Activated CD8-positive, alpha-beta memory T cell treated with anti-CD3 and anti-CD28 coated beads, Interleukin-2, amount 10 ng/mL, durations not matched to agents 7 days and 5 days (primary cell): ENCODE measurements around the gene PKNOX2. TPM values are rescaled to one million over a fixed set of nuclear protein-coding genes. Genes with fewer than 3 reads are reported as not detected.

Experiments used
- ATAC-seq: fragments of 150-1000 bp; cut with Tn5 transposase; one replicate; pipeline ENCODE4 v1.10.0; 2021; ENCODE audit warnings: moderate library complexity
- CTCF ChIA-PET: fragments of 350-600 bp; sonication (Branson Sonifier 250); formaldehyde crosslinking; loops from one replicate; lab custom pipeline; 2021; ENCODE audit warnings: antibody characterized with exemption; lab: Charles Lee
- DNase-seq: peaks from one replicate; pipeline ENCODE4 v3.0.0-alpha.2; 2020
- H3K27ac Mint-ChIP-seq: one replicate; pipeline ENCODE4 v1.8.0; 2021; ENCODE audit warnings: mild to moderate bottlenecking, mixed read lengths
- H3K27me3 Mint-ChIP-seq: one replicate; pipeline ENCODE4 v1.8.0; 2021; ENCODE audit warnings: mixed read lengths
- H3K36me3 Mint-ChIP-seq: one replicate; pipeline ENCODE4 v1.8.0; 2021; ENCODE audit warnings: mild to moderate bottlenecking, mixed read lengths
- H3K4me1 Mint-ChIP-seq: one replicate; pipeline ENCODE4 v1.8.0; 2021; ENCODE audit warnings: mixed read lengths
- H3K4me3 Mint-ChIP-seq: one replicate; pipeline ENCODE4 v1.8.0; 2021; ENCODE audit warnings: mild to moderate bottlenecking, moderate library complexity, mixed read lengths
- H3K9me3 Mint-ChIP-seq: one replicate; pipeline ENCODE4 v1.8.0; 2022; ENCODE audit warnings: low read depth, mixed read lengths
- total RNA-seq, 2 experiments: library from RNA; stranded (reverse); gene quantifications; one replicate each; pipeline ENCODE4 v1.2.3, GENCODE V29; 2021

Gene PKNOX2
- total RNA-seq, 2 experiments from 2014 or later: not detected

- ATAC-seq: no peak
- Mint-ChIP-seq H3K4me3 (no peak overlapping the region), H3K27ac (no peak overlapping the region), H3K9me3 (peaks cover 8% of the 10 kb centered on the region), H3K27me3 (peaks cover 22% of the 10 kb centered on the region), H3K36me3 (no peaks in the 10 kb centered on the region), H3K4me1 (no peaks in the 10 kb centered on the region)
- CTCF ChIA-PET: no interaction called here
- DNase-seq: no peak
These were observed 7.3 kb upstream of the PKNOX2 start for GRCh38 chr11:125157118-125157733.

- Mint-ChIP-seq H3K27me3 (peaks cover 31% of the 10 kb centered on the region), H3K27ac (no peak overlapping the region), H3K9me3 (peaks cover 8% of the 10 kb centered on the region), H3K4me3 (no peak overlapping the region), H3K36me3 (no peaks in the 10 kb centered on the region), H3K4me1 (no peaks in the 10 kb centered on the region)
- DNase-seq: no peak
- CTCF ChIA-PET: no interaction called here
- ATAC-seq: no peak
These were observed 6.4 kb upstream of the PKNOX2 start for GRCh38 chr11:125157953-125158680.

GRCh38 chr11:125162743-125163142, 1.8 kb upstream of the PKNOX2 start:
- H3K36me3 Mint-ChIP-seq: no peaks in the 10 kb centered on the region
- no peaks in the 10 kb centered on the region for H3K9me3 Mint-ChIP-seq
- ATAC-seq (no peak), DNase-seq (no peak)
- H3K4me3 Mint-ChIP-seq: no peak overlapping the region
- H3K27ac Mint-ChIP-seq: no peak overlapping the region
- peaks cover 68% of the 10 kb centered on the region for H3K27me3 Mint-ChIP-seq
- peaks cover 13% of the 10 kb centered on the region for H3K4me1 Mint-ChIP-seq
- CTCF ChIA-PET: no interaction called here

GRCh38 chr11:125163431-125164063, 1.0 kb upstream of the PKNOX2 start:
- H3K36me3 Mint-ChIP-seq: no peaks in the 10 kb centered on the region
- DNase-seq (no peak), ATAC-seq (no peak)
- CTCF ChIA-PET: interaction anchor here (0.9 to 1.2 kb wide), 2 partner anchors 9 to 12 kb away, joined by 3 read pairs; no protein-coding TSS in a partner anchor
- no peaks in the 10 kb centered on the region for H3K9me3 Mint-ChIP-seq
- peaks cover 74% of the 10 kb centered on the region for H3K27me3 Mint-ChIP-seq
- no peak overlapping the region for H3K4me3 Mint-ChIP-seq
- peaks cover 15% of the 10 kb centered on the region for H3K4me1 Mint-ChIP-seq
- H3K27ac Mint-ChIP-seq: no peak overlapping the region

GRCh38 chr11:125164091-125164421, 495 bp upstream of the PKNOX2 start:
- CTCF ChIA-PET: interaction anchor here (0.9 to 1.2 kb wide), 5 partner anchors 10 to 73 kb away, joined by 3 to 4 read pairs (median 3); no protein-coding TSS in a partner anchor
- Mint-ChIP-seq H3K27ac (no peak overlapping the region), H3K4me1 (peaks cover 15% of the 10 kb centered on the region), H3K9me3 (no peaks in the 10 kb centered on the region), H3K4me3 (no peak overlapping the region), H3K36me3 (no peaks in the 10 kb centered on the region), H3K27me3 (peaks cover 76% of the 10 kb centered on the region)
- ATAC-seq (no peak), DNase-seq (no peak)

GRCh38 chr11:125165111-125165842, 726 bp downstream of the PKNOX2 start:
- CTCF ChIA-PET: interaction anchor here (1.0 to 1.2 kb wide), 3 partner anchors 8 to 74 kb away, joined by 3 to 4 read pairs (median 3); no protein-coding TSS in a partner anchor
- no peak for DNase-seq
- ATAC-seq: peak; percentile 18
- H3K4me3 Mint-ChIP-seq: peak overlapping the region; percentile 64
- H3K9me3 Mint-ChIP-seq: no peaks in the 10 kb centered on the region
- peaks cover 83% of the 10 kb centered on the region for H3K27me3 Mint-ChIP-seq
- no peaks in the 10 kb centered on the region for H3K36me3 Mint-ChIP-seq
- H3K4me1 Mint-ChIP-seq: peaks cover 15% of the 10 kb centered on the region
- H3K27ac Mint-ChIP-seq: no peak overlapping the region

- no peak for DNase-seq
- H3K36me3 Mint-ChIP-seq: no peaks in the 10 kb centered on the region
- no peak overlapping the region for H3K27ac Mint-ChIP-seq
- H3K9me3 Mint-ChIP-seq: no peaks in the 10 kb centered on the region
- peaks cover 15% of the 10 kb centered on the region for H3K4me1 Mint-ChIP-seq
- peak overlapping the region; percentile 64 for H3K4me3 Mint-ChIP-seq
- CTCF ChIA-PET: no interaction called here
- no peak for ATAC-seq
- H3K27me3 Mint-ChIP-seq: peaks cover 83% of the 10 kb centered on the region
These were observed 1.6 kb downstream of the PKNOX2 start for GRCh38 chr11:125165843-125166763.

- Mint-ChIP-seq H3K36me3 (no peaks in the 10 kb centered on the region), H3K4me3 (no peak overlapping the region), H3K9me3 (no peaks in the 10 kb centered on the region), H3K4me1 (peaks cover 18% of the 10 kb centered on the region), H3K27me3 (peaks cover 86% of the 10 kb centered on the region), H3K27ac (no peak overlapping the region)
- DNase-seq (no peak), ATAC-seq (no peak)
- CTCF ChIA-PET: interaction anchor here (1.3 kb wide), 1 partner anchor 183 kb away, joined by 3 read pairs; no protein-coding TSS in a partner anchor
These were observed 2.3 kb downstream of the PKNOX2 start for GRCh38 chr11:125166764-125167291.

- no peak for DNase-seq
- peaks cover 83% of the 10 kb centered on the region for H3K27me3 Mint-ChIP-seq
- ATAC-seq: no peak
- H3K36me3 Mint-ChIP-seq: no peaks in the 10 kb centered on the region
- H3K4me3 Mint-ChIP-seq: no peak overlapping the region
- H3K27ac Mint-ChIP-seq: no peak overlapping the region
- CTCF ChIA-PET: interaction anchor here (1.3 to 1.4 kb wide), 2 partner anchors 183 to 237 kb away, joined by 3 read pairs; no protein-coding TSS in a partner anchor
- peaks cover 19% of the 10 kb centered on the region for H3K4me1 Mint-ChIP-seq
- no peaks in the 10 kb centered on the region for H3K9me3 Mint-ChIP-seq
These were observed 2.9 kb downstream of the PKNOX2 start for GRCh38 chr11:125167292-125167953.

- H3K9me3 Mint-ChIP-seq: no peaks in the 10 kb centered on the region
- peaks cover 19% of the 10 kb centered on the region for H3K4me1 Mint-ChIP-seq
- CTCF ChIA-PET: interaction anchor here (1.3 to 1.4 kb wide), 3 partner anchors 26 to 237 kb away, joined by 3 read pairs; no protein-coding TSS in a partner anchor
- no peak overlapping the region for H3K4me3 Mint-ChIP-seq
- no peaks in the 10 kb centered on the region for H3K36me3 Mint-ChIP-seq
- peaks cover 80% of the 10 kb centered on the region for H3K27me3 Mint-ChIP-seq
- DNase-seq: peak; percentile 52
- no peak overlapping the region for H3K27ac Mint-ChIP-seq
- ATAC-seq: no peak
These were observed 3.6 kb downstream of the PKNOX2 start for GRCh38 chr11:125167954-125168835.

GRCh38 chr11:125168918-125169456, 4.4 kb downstream of the PKNOX2 start:
- H3K4me3 Mint-ChIP-seq: no peak overlapping the region

More at GRCh38 chr11:125168918-125169456, 4.4 kb downstream of the PKNOX2 start:
- H3K9me3 Mint-ChIP-seq: no peaks in the 10 kb centered on the region
- peaks cover 77% of the 10 kb centered on the region for H3K27me3 Mint-ChIP-seq
- H3K4me1 Mint-ChIP-seq: peaks cover 19% of the 10 kb centered on the region
- ATAC-seq (no peak), DNase-seq (no peak)
- no peak overlapping the region for H3K27ac Mint-ChIP-seq
- no peaks in the 10 kb centered on the region for H3K36me3 Mint-ChIP-seq
- CTCF ChIA-PET: interaction anchor here (1.4 kb wide), 2 partner anchors 27 to 236 kb away, joined by 3 read pairs; no protein-coding TSS in a partner anchor
